HS-5 (cell line): ENCODE results near the gene MACROD2.
"Not testable (repeated sequence)": the region's sequence is repeated elsewhere in the genome, so short reads cannot be mapped to it uniquely, and the experiment has no call there.

Source experiments
- DNase-seq: peaks from one replicate; pipeline ENCODE4 v3.0.0-alpha.2; 2012; ENCODE audit warnings: low read depth

MACROD2 gene

GRCh38 chr20:15756002-15756753 is 1760.9 kb downstream of the MACROD2 start:
- DNase-seq = no peak

- DNase-seq = no peak
Measured at GRCh38 chr20:15756754-15757115, 1761.4 kb downstream of the MACROD2 start.

- no peak for DNase-seq
Measured at GRCh38 chr20:15759594-15759993, 1764.3 kb downstream of the MACROD2 start.

GRCh38 chr20:15760001-15760621 is 1764.8 kb downstream of the MACROD2 start:
- DNase-seq = no peak

- DNase-seq = no peak
Measured at GRCh38 chr20:15763366-15763765, 1768.0 kb downstream of the MACROD2 start.

GRCh38 chr20:15767586-15767985 is 1772.3 kb downstream of the MACROD2 start:
- DNase-seq = no peak

- DNase-seq = no peak
Measured at GRCh38 chr20:15767999-15768741, 1772.9 kb downstream of the MACROD2 start.

GRCh38 chr20:15772826-15773225 is 1777.5 kb downstream of the MACROD2 start:
- DNase-seq = no peak

- DNase-seq = no peak
Measured at GRCh38 chr20:15774926-15775325, 1779.6 kb downstream of the MACROD2 start.

GRCh38 chr20:15776770-15777466 is 1781.6 kb downstream of the MACROD2 start:
- no peak for DNase-seq

- DNase-seq = no peak
Measured at GRCh38 chr20:15784020-15784419, 1788.7 kb downstream of the MACROD2 start.

GRCh38 chr20:15789079-15789478 is 1793.8 kb downstream of the MACROD2 start:
- DNase-seq = no peak

GRCh38 chr20:15792855-15793254 is 1797.5 kb downstream of the MACROD2 start:
- no peak for DNase-seq

GRCh38 chr20:15794409-15794808 is 1799.1 kb downstream of the MACROD2 start:
- no peak for DNase-seq

GRCh38 chr20:15795305-15796019 is 1800.1 kb downstream of the MACROD2 start:
- no peak for DNase-seq

GRCh38 chr20:15799871-15800270 is 1804.6 kb downstream of the MACROD2 start:
- DNase-seq = peak; percentile 53

GRCh38 chr20:15802020-15802419 is 1806.7 kb downstream of the MACROD2 start:
- peak; percentile 55 for DNase-seq

- no peak for DNase-seq
Measured at GRCh38 chr20:15805154-15805553, 1809.8 kb downstream of the MACROD2 start.

GRCh38 chr20:15806105-15806504 is 1810.8 kb downstream of the MACROD2 start:
- DNase-seq = no peak

- no peak for DNase-seq
Measured at GRCh38 chr20:15807271-15807670, 1812.0 kb downstream of the MACROD2 start.

GRCh38 chr20:15807771-15808170 is 1812.5 kb downstream of the MACROD2 start:
- DNase-seq = not testable (repeated sequence)

GRCh38 chr20:15811951-15812350 is 1816.6 kb downstream of the MACROD2 start:
- no peak for DNase-seq
